Spleen (tissue), 7 donors: ENCODE results near the gene DYTN.

Experiments used
- POLR2A ChIP-seq, 3 donors: fragments of 450-650 bp; IDR thresholded peaks; one replicate each; pipeline ENCODE4 v1.5.1; 2017; ENCODE audit warnings: antibody characterized with exemption in 3 of 3, mild to moderate bottlenecking in 1 of 3
- TF ChIP-seq, protein P1 (sequence below), 11 experiments: fragments of 200-600 bp in 7 of 11; fragments of 450-650 bp in 4 of 11; sonication (generic) in 4 of 11; IDR thresholded peaks in 8 of 11; conservative IDR thresholded peaks in 3 of 11; 1 replicate in 7 of 11; 2 replicates in 4 of 11; pipeline versions ENCODE4 v1.4.0 to v1.8.0; 2016 to 2021; ENCODE audit warnings: antibody characterized with exemption in 11 of 11, inconsistent platforms in 4 of 11, mild to moderate bottlenecking in 1 of 11
- donor health status: DM: no; HTN: no; CAD: no; lungs with moderate emphysema.
- donor health status: DM: no; HTN: no; CAD: no.
- donor health status: DM: no; HTN: no; CAD: no.

GRCh38 chr2:206739271-206739670, 21.1 kb upstream of the DYTN start:
- TF ChIP-seq, protein P1, sequence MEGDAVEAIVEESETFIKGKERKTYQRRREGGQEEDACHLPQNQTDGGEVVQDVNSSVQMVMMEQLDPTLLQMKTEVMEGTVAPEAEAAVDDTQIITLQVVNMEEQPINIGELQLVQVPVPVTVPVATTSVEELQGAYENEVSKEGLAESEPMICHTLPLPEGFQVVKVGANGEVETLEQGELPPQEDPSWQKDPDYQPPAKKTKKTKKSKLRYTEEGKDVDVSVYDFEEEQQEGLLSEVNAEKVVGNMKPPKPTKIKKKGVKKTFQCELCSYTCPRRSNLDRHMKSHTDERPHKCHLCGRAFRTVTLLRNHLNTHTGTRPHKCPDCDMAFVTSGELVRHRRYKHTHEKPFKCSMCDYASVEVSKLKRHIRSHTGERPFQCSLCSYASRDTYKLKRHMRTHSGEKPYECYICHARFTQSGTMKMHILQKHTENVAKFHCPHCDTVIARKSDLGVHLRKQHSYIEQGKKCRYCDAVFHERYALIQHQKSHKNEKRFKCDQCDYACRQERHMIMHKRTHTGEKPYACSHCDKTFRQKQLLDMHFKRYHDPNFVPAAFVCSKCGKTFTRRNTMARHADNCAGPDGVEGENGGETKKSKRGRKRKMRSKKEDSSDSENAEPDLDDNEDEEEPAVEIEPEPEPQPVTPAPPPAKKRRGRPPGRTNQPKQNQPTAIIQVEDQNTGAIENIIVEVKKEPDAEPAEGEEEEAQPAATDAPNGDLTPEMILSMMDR (IDR thresholded peaks at IDR 0.05 in 8 of 11, conservative IDR thresholded peaks at IDR 0.05 in 3 of 11): no peak
- TF ChIP-seq POLR2A (IDR thresholded peaks at IDR 0.05): no peak
